GM19397 (cell line): Measurements from ENCODE around the gene ZNF319.
A peak's percentile ranks its signal among the peaks of the same experiment; 100 is the strongest.

Source experiments
- ATAC-seq: cut with Tn5 transposase; IDR thresholded peaks from one replicate; pipeline ENCODE4 v1.9.1; 2021; ENCODE audit warnings: mild to moderate bottlenecking, moderate library complexity; ENCODE audit not compliant: unreplicated experiment

ZNF319 gene

DNA sequence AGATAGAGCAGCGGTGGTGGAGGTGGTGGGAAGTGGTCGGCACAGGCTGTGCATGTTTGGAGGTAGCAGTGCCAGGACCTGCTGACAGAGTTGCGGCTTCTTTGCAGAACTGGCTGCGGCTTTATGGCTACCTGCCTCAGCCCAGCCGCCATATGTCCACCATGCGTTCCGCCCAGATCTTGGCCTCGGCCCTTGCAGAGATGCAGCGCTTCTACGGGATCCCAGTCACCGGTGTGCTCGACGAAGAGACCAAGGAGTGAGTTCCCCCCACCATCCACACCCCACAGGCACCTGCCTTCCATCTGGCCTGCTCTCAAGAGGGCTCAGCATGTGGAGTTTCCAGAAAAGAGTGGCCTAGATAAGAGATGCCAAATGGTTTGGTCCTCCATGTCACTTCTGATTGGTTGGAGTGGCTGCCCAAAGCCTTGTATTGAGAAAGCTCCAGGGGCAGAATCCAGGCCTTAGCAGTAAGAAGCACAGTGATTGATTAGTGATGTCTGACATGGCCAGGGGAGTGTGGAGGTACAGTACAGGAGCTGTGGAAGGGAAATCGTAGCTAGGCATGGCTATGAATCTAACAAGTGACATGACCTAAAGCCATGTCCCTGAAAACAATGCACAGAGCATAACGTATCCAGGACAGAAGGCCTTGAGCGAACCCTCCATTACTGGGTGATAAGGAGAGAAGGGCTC, 37.0 kb upstream of the ZNF319 start:
- no peak for ATAC-seq

DNA sequence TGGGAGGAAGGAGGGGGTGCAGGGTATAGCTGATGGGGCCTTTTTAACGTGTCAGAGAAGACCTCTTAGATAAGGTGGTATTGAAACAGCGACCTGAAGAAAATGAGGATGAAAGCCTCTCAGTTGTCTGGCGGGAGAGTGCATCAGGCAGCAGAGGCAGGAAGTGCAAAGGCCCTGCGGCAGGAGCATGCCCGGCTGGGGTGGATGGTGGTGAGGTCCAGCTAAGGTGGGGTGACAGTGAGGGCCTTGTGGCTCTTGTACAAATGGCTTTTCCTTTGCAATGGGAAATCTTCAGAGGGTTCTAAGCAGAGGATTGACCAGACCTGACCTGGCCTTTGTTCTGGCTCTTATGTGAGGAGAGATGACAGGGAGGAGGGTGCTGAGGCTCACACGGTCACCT, 36.5 kb upstream of the ZNF319 start:
- ATAC-seq, result no peak

DNA sequence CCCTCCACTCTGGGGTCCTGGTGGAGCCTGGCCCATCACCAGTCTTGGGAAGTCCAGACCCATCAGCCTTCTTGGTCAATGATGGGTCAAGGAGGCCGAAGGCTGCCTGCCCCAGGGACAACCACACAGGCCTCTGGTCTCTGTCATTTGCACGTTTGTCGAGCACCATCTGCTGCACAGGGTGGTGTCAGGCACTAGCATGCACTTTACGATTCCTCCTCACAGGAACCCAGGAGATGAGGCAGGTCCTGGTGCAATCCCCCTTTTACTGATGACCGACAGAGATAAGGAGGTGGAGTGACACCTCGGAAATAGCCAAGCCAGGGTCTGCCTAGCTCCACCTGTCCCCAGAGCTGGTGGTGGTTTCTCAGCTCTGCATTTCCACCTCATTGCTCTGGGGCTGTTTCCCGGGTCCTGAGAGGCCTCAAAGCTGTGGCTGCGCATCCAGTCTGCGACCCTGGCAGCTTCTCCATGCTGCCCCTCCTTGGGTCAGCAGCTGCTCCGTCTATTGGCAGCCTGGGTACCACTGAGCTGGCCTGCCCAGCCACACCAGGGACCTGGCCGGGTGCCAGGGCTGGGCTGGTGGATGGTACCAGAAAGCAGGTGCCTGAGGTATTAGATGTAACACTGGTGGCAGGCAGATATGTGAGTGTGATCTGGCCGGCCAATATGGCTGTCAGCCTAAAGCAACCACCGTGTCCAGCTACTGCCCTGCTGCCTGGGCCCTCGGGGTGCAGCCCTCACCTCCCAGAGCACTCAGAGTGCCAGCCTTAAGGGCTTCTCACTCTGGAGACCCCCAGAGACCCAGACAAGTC, 35.1 kb upstream of the ZNF319 start:
- ATAC-seq, result no peak

DNA sequence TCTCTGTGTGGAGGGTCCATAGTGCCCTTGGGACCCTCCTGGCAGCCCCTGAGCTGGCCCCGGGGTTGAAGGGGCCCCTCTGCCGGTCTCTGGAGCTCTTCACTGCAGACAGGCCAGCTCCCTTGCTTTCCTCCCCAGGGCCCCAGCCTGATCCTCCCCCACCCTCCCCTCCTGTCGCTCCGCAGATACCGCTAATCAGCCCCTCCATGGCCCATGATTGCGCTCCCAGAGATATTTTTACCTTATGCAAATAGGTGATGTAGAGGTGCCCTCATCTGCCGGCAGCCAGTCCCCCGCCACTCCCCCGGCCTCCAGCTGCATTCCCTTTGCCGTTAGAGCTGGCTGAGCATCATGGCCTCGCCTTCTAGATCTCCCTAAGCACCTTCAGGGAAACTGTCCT, 34.3 kb upstream of the ZNF319 start:
- no peak for ATAC-seq

DNA sequence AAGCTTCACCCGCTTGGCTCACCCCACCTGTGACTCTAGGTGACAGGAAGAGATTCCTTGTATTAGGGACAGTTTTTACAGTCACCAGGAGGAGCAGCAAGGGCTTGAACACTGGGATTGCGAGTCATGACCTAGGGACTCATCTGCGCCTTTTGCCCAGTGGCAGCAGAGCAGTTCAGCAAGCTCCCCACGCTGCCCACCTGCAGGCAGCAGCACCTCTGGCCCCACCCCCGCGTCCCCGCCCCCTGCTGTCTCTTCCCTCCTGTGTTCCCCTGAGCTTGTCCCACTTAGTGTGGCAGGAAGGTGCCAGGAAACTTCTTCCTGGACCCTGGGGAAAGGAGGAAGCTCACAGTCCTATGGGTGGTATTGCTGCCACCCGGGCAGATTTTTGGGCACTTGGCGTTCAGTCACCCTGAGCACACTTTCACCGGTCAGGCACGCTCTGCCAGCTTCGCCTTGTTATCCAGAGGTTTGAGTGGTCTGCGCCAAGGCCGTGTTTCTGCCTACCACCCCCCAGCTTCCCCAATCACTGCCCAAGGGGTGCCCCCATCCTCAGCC, 33.7 kb upstream of the ZNF319 start:
- ATAC-seq, result no peak

DNA sequence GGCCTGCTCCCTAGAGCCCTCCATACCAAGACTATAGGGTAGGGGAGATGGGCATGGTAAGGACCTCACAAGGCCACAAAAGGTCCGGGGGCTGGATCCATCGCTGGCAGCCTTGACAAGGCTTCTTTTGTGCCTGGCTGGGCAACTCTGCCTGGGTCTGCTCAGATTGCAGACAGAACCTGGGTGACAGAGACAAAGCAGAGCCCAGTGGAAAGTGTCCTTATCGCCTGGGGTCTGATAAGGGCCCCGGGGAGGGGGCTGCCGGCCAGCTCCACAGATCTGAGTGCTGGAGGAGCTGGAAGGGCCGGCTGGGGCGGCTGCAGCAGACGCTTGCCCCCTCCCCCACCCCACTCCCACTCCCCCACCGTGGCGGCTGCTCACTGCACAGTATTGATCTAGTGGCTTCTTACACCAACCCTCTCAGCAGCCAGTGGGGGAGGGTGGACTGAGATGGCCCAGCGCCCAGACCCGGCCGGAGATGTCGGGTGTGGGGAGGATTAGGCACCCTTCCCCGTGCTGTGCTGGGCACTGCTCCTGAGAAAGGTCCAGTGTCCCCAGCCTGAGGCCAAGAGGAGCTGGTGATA, 32.3 kb upstream of the ZNF319 start:
- ATAC-seq, result no peak

DNA sequence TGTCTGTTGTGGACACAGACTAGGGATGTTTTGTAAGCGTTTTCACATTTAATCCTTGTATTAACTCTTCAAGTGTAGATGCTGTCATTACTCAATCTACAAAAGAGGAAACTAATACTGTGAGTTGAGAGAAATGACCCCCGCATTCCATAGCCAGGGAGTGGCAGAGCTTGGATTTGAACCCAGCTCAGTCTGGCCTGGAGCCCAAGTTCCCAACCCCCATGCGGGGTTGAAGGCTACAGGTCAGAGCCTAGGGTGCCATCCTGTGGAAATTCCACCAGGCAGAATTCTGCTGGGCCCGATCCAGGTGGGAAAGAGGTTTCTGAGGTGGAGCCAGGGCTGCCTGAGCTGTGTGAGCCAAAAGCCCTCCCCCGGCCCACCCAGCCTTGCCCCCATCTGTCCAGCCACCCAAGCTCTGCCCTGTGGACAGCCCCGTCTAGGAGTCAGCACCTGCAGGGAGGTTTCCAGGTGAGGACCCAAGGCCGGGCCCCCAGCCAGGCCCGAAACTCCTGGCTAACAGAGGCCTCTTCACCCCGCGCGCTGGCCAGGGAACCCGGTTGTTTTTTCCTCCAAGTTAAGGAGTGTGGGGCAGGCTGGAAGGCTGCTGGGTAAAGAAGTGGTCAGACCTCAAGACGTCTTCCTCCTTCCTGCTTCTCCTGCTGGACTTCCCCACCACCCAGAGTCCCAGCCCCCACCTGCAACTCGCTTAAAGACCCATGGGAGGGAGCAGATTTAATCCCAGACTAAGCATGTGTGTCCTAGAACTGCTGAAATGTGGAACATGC, 30.7 kb upstream of the ZNF319 start:
- ATAC-seq, result no peak

DNA sequence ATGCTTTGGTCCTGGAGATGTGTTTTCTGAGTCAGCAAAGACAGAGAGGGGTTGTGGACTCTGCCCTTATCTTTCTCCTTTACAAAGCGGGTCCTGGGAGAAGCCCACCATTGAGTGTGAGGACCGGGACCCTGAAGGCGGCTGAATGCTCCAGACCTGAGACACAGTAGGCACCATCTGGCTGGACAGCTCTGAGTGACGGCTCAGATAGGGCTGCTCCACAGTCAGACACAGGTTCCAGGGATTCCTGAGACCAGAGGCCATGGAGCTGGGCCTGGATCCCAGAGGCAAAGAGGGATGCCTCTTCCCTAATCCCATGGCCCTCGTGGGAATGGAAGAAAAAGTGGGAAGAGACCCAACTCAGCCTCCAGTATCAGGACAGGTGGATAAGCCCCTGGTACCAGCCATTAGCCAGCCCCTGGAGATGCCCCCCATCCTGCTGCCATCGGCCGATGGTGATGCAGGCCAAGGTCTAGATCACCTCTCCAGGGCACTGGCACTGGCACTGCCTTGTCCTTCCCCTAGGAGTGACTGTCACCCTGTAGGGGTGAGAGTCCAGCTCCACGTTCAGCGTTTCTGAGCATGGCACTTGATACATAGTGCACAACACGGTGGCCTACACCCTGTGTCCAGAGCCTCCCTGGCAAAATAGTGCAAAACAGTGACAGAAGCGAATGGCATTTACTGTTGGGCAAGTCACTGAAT, 29.8 kb upstream of the ZNF319 start:
- no peak for ATAC-seq

DNA sequence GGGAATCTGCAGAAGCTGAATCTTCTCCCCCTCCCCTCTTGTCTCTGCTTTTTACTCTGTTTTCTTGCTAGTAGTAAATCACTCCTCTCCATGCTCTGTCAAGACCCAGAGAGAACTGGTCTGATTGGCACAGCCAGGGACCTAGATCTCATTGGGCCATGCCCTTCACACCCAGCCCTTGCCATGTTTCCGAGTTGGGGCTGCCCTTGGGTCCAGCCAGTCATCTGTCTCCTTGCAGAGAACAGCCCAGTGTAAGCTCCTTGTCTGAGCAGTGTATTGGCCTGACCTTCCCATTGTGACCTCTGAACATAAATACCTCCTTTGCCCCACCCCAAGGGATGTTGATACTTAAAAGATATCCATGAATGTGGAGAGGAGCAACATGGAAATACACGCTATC, 28.9 kb upstream of the ZNF319 start:
- no peak for ATAC-seq

DNA sequence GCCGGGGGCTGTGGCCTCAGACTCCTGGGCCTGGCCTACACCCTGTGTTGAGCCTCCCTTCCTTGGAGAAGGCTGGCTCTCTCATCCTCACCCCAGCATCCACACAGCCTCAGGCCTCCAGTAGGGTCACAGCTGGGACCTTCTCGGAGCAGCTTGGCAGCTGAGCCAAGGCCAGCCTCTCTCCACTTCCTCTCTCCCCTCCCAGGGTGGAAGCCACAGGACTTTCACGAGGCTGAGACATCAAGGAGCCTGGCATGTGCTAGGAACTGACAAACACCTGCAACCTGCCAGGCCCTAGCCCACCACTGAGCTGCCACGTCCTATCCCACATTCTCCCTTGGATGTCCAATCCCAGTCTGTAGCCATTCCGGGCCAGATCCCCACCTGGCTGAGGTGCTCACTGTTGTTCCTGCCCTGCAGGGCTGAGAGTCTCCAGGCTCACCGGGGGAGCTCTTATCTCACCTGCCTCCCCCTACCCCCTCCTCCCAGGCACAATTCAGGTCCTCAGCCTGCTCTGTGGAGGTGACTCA, 28.1 kb upstream of the ZNF319 start:
- ATAC-seq, result no peak

DNA sequence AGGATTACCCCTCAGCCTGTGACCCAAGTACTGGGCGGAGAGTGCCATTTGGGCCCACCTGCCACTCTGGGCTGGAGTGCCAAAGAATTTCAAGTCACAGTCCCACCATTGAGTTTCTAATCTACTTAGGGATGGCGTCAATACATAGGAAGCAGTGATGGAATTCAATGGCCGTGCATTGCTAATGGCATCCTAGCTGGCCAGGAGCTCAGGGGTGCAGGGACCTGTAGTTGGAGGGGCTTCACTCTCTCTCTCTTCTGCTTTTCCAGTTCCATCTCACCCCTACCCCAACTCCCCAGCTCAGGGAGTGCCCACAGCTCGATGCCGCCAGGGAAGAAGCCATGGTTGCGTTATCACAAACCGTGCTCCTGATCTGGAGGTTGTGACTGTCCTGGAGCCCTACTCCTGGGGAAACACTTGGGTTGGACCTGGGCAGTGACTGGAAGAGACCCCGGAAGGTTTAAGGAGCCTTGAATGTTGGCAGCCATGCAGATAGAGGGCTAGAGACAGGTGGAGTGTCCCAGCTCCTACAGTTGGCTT, 27.5 kb upstream of the ZNF319 start:
- ATAC-seq, result no peak

DNA sequence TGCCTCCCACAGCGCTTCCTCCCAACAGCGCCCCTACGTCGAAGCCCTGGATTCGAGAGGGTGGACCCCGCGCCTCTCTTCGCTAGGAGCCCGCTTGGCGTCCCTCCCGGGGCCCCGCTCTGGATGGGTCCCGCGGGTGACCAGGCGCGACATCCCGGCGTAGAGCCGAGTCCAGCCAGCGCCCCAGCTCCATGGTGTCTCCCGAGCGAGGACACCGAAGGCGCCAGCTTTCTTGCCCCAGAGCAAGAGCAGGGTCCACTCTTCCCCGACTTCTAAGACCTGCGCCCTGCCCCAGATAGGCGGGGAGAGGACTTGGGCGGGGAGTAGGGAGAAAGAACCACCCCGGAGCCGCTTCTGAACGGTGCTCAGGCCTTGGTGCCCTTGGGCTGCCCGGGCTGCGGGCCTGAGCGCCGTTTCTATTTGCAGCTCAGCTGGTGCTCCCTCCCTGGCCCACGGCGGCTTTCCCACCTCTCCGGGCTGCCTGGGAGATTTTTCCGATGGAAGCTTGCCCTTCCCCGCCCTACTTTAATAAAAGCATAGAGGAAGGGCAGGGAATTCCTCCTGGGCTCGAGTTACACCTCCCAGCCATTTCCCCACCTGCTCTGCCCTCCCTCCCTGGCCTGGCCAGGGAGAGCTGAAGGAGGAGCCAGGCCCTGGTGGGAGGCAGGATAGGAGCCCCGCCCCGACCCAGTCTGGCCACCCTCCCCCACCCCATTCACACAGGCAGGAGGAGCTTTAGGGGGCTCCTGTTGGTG, 26.9 kb upstream of the ZNF319 start:
- no peak for ATAC-seq

DNA sequence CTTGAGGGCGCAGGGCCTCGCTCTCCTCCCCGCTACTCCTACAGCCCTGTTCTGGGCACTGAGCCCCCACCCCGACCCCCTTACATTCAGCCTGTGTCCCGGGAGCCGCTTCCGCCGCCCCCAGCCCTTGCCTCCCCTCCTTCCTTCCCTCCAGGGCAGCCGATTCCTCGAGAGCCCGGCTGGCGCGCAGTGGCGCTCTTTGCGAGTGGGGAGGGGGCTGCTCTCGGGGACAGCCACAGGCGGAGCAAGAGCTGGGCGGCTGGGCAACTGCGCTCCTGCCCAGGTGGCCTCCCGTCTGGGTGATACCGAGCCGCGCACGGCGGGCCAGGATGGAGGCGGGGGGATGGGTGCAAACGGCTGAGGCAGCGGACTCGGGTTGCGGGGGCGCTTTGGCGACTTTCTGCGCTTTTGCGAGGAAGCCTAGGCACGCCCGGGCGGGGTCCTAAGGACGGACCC, 26.3 kb upstream of the ZNF319 start:
- no peak for ATAC-seq

DNA sequence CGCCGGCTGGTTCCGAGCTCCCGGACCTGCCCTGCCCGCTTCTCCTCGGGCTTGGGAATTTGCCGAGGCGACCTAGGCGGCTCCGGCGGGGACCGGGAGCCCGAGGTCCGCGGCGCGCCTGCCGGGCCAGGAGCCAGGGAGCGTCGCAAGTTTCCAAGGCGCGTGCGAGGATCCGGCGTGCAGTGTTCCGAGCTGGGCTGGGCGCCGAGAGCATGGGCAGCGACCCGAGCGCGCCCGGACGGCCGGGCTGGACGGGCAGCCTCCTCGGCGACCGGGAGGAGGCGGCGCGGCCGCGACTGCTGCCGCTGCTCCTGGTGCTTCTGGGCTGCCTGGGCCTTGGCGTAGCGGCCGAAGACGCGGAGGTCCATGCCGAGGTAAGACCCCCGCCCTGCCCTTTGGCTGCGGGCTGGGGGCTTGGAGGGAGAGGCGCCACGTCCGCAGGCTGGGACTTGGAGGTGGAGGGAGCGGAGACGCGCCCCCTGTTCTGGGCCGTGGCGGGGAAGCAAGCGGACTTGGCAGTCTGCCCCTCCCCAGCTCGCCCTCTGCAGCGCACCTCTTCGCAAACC, 25.8 kb upstream of the ZNF319 start:
- ATAC-seq, result peak; percentile 15

DNA sequence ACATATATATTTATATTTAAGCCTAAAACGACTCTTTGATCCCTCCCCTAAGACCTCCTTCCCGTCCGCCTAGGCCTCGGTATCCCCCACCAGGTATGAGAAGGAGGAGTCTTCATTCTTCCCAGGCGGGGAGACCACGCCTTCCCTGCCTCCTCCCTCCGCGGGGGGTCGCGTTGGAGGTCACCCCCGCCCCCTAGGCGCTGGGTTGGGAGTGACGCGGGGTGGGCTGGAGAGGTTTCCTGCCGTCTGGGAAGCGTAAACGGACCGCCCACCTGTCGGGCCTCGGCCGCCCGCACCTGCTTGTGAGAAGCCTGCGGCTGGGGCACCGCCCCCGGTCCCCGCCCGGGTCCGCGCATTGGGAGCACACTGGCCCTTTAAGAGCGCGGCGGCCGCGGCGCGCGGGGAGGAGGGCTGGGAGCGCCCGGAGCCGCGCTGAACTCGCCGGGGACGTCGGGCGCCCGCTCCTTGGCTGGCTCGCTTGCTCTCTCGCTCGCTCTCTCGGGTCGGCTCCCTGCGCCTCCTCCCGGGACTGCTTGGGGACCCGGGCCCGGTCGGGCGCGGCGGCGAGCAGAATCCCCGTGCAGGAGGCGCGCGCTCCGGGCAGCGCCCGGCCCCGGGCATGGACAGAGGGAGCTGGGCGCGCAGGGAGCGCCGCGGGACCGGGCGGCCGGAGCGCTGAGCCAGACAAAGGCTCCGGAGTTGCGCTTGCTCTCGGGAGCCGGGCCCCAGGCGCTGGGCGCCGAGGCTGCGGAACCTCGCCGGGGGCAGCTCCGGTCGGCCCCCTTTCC, 25.1 kb upstream of the ZNF319 start, which contains the start of gene MMP15:
Gene MMP15, plus strand, starts transcription at position 404 of the 788 bp plus-strand sequence. CDS start 597 bp downstream, outside the sequence.
- ATAC-seq, result peak; percentile 53

DNA sequence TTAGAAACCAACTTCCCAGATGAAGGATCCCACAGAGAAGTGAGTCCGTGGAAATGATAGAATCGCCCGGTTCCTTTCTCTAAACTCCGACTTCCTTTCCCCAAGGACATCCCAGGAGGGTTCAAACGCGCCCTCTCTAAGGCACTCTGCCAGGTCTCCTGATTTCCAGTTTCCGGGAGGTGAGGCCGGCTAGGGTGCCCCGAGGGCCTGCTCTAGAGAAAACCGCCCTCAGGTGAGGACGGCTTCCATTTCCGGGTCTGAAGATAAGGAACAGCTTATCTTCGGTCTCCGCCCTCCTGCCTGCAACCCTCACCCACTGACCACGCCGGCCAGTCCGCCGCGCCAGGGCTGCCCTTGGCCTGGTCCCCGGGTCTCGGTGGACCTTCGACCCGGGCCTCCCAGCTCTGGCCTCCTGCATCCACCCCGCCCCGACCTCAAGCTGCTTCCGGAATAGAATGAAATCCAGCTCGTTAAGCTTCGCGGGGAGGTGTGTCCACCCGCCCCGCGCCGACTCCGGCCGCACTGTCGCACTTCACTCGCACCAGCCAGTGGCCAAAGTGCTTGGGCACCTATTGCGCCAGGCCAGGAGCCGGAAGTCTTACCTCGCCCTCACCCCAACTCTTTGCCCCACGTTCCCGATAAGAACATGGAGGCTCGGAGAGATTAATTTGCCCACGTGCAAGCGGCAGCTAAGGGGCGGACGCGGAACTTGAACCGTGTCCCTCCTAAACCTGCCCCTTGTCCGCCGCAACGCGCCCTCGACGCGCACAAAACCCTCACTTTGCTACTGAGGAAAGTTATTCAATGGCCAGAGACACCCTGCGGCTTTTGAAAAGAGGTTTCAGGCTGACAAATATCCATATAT, 24.2 kb upstream of the ZNF319 start:
- ATAC-seq, result no peak
